HepG2 (cell line): Measurements from ENCODE around the gene SMAD6. TPM values are rescaled to one million over a fixed set of nuclear protein-coding genes. Genes with fewer than 3 reads are reported as not detected.

Source experiments
- ATAC-seq: fragments of 200-7000 bp; cut with Tn5 transposase; 3 replicates; pipeline ENCODE4 v1.9.1; 2020; ENCODE audit warnings: mild to moderate bottlenecking, moderate library complexity
- BruUV-seq: library from RNA; stranded (reverse); fragments of 400-500 nt; replicated peaks from 2 replicates; lab custom pipeline; 2021; lab: Mats Ljungman, UMichigan
- CTCF ChIA-PET: fragments of 300-600 bp; formaldehyde crosslinking; extraction: SDS; loops from one replicate; lab custom pipeline; 2021; ENCODE audit warnings: low total read pairs, inconsistent platforms, low intra/inter-chr PET ratio; lab: Yijun Ruan, JAX
- POLR2A ChIA-PET: fragments of 350-600 bp; sonication (Branson Sonifier 250); formaldehyde crosslinking; loops from one replicate; lab custom pipeline; 2020; ENCODE audit warnings: antibody characterized with exemption, inconsistent platforms; lab: Yijun Ruan, JAX
- DNase-seq: peaks from one replicate; pipeline ENCODE4 v3.0.0-alpha.2; 2015; ENCODE audit warnings: low spot score
- FAIRE-seq: peaks from 3 replicates; lab custom pipeline; 2011; peaks lifted over from hg19 to GRCh38; lab: Jason Lieb, UNC
- H2AFZ ChIP-seq: one replicate; pipeline ENCODE4 v1.6.1; 2011; ENCODE audit warnings: low read length, inconsistent platforms
- H3K27ac ChIP-seq: fragments of 300-600 bp; 3 replicates; pipeline ENCODE4 v1.8.0; 2011; ENCODE audit warnings: mixed run types, mild to moderate bottlenecking, mixed read lengths, low read length, inconsistent platforms; ENCODE audit not compliant: insufficient read depth; ENCODE audit errors: extremely low read length
- H3K27me3 ChIP-seq, 2 experiments: fragments of 200-600 bp in 1 of 2; 2 replicates in 1 of 2; 3 replicates in 1 of 2; pipeline versions ENCODE4 v1.6.0 to v1.8.0; 2011; ENCODE audit warnings: low read length in 2 of 2, mild to moderate bottlenecking in 2 of 2, moderate library complexity in 2 of 2, inconsistent platforms in 1 of 2; ENCODE audit not compliant: insufficient read depth in 2 of 2, control insufficient read depth in 1 of 2
- H3K36me3 ChIP-seq, 2 experiments: fragments of 200-600 bp in 1 of 2; replicated peaks in 1 of 2; 2 replicates in 1 of 2; 3 replicates in 1 of 2; pipeline versions ENCODE4 v1.5.1 to v1.8.0; 2011; ENCODE audit warnings: low read length in 2 of 2, inconsistent platforms in 1 of 2; ENCODE audit not compliant: insufficient read depth in 2 of 2, control insufficient read depth in 1 of 2
- H3K4me1 ChIP-seq: 2 replicates; pipeline ENCODE4 v1.5.1; 2012; ENCODE audit warnings: low read length, inconsistent platforms; ENCODE audit not compliant: insufficient read depth
- H3K4me2 ChIP-seq: 2 replicates; pipeline ENCODE4 v1.6.0; 2011; ENCODE audit warnings: low read depth, low read length, inconsistent platforms
- H3K4me3 ChIP-seq, 3 experiments: fragments of 200-600 bp in 1 of 3; sonication (generic), shearing (Covaris generic) in 1 of 3; replicated peaks in 1 of 3; 2 replicates each; pipeline ENCODE4 v1.5.1; 2011 to 2016; ENCODE audit warnings: low read length in 3 of 3, inconsistent platforms in 2 of 3, low read depth in 2 of 3, mild to moderate bottlenecking in 2 of 3, control low read depth in 1 of 3, mixed read lengths in 1 of 3; ENCODE audit not compliant: insufficient read depth in 1 of 3
- H3K79me2 ChIP-seq: one replicate; pipeline ENCODE4 v1.6.1; 2011; ENCODE audit warnings: low read length, inconsistent platforms; ENCODE audit not compliant: insufficient read depth
- H3K9ac ChIP-seq: 2 replicates; pipeline ENCODE4 v1.6.0; 2011; ENCODE audit warnings: mild to moderate bottlenecking, low read depth, low read length, inconsistent platforms; ENCODE audit not compliant: insufficient read depth
- H3K9me3 ChIP-seq: 2 replicates; pipeline ENCODE4 v1.5.1; 2012; ENCODE audit warnings: mild to moderate bottlenecking, low read length
- H4K20me1 ChIP-seq: 2 replicates; pipeline ENCODE4 v1.6.0; 2011; ENCODE audit warnings: inconsistent platforms, mild to moderate bottlenecking, low read length, moderate library complexity; ENCODE audit not compliant: insufficient read depth
- HDAC2 ChIP-seq: sonication (generic); formaldehyde crosslinking; IDR thresholded peaks from 2 replicates; pipeline ENCODE4 v1.4.0; 2020; ENCODE audit warnings: missing genetic modification reagents
- HNF1A ChIP-seq, 2 experiments: sonication (generic) in 1 of 2; formaldehyde crosslinking in 1 of 2; IDR thresholded peaks; 2 replicates each; pipeline versions ENCODE4 v1.4.0 to v1.6.1; 2016 to 2020; ENCODE audit warnings: borderline replicate concordance in 1 of 2, low read depth in 1 of 2, mild to moderate bottlenecking in 1 of 2, missing genetic modification reagents in 1 of 2
- KLF9 ChIP-seq: IDR thresholded peaks from 2 replicates; pipeline ENCODE4 v1.6.1; 2016; ENCODE audit warnings: low read depth
- SATB2 ChIP-seq: sonication (generic); formaldehyde crosslinking; IDR thresholded peaks from 2 replicates; pipeline ENCODE4 v1.5.0; 2020; ENCODE audit warnings: missing genetic modification reagents
- WGBS: methylation state at CpG from one replicate; pipeline ENCODE4 v1.1.6; 2017; ENCODE audit warnings: low lambda C conversion rate; 5-methylcytosine and 5-hydroxymethylcytosine counted together
- in situ Hi-C: cut with HindIII; loops from 2 replicates; pipeline ENCODE4 v1.10.0; 2017; ENCODE audit warnings: low pct_unique_long_range_greater_than_20kb; ENCODE audit not compliant: extremely low pct_ligation_motif_present
- intact Hi-C: fragments of 100-400 bp; cut with micrococcal nuclease; formaldehyde crosslinking; loops from one replicate; pipeline ENCODE4 v1.10.0; 2022; ENCODE audit not compliant: unreplicated experiment
- polyA plus RNA-seq, 8 experiments: library from polyadenylated mRNA; depleted of rRNA in 3 of 8; stranded (reverse) in 7 of 8; unstranded in 1 of 8; fragments of >200 nt; fragmentation: Illumina TruSeq in 4 of 8; extraction: Trizol in 4 of 8; gene quantifications; 2 replicates each; pipeline versions ENCODE4 v1.2.1 to v1.2.3, GENCODE V29; 2011 to 2016; ENCODE audit warnings: low read depth in 4 of 8, missing spikeins in 1 of 8, mixed read lengths in 1 of 8; ENCODE audit not compliant: insufficient read depth in 1 of 8
- total RNA-seq, 5 experiments: library from RNA; depleted of rRNA; stranded (reverse); fragments of >200 nt; fragmentation: Illumina TruSeq; extraction: Trizol; gene quantifications; 2 replicates each; pipeline ENCODE4 v1.2.3, GENCODE V29; 2016; ENCODE audit warnings: low read depth in 1 of 5

Gene SMAD6
- total and polyA plus RNA-seq, 2 of the 13 experiments (the other 11 are each of a cell fraction or from before 2014, with no cell fraction given) = 3.3 to 4.4 TPM

- ChIA-PET CTCF (no interaction called here), POLR2A (no interaction called here)
- no peak for FAIRE-seq
- Histone ChIP-seq H3K79me2 (no peaks in the 10 kb centered on the region), H3K4me1 (peaks cover 25% of the 10 kb centered on the region), H3K4me2 (no peak overlapping the region), H2AFZ (no peak overlapping the region), H4K20me1 (no peaks in the 10 kb centered on the region), H3K4me3 (no peak overlapping the region), H3K9ac (no peak overlapping the region), H3K27ac (no peak overlapping the region), H3K36me3 (no peaks in the 10 kb centered on the region), H3K27me3 (peaks cover 0 to 10% of the 10 kb centered on the region in 2 experiments; a peak in 3 of 5 replicates), H3K9me3 (no peaks in the 10 kb centered on the region)
- TF ChIP-seq HNF1A (IDR thresholded peaks at IDR 0.05; ENCODE audit: low read depth) = no peak
- TF ChIP-seq HNF1A (CRISPR knock-in tag; IDR thresholded peaks at IDR 0.05; ENCODE audit: borderline replicate concordance) = no peak
- no peak for TF ChIP-seq HDAC2 (CRISPR knock-in tag)
- TF ChIP-seq KLF9 (CRISPR knock-in tag) = no peak
- TF ChIP-seq SATB2 (CRISPR knock-in tag) = no peak
- BruUV-seq = no TSS peak
- in situ Hi-C loops = no loop called here
- intact Hi-C loops = no loop called here
- WGBS = 63% methylated on average over 4 of the region's 4 CpGs
- no peak for DNase-seq
- ATAC-seq = no peak
Measured at GRCh38 chr15:66799242-66799641, 97.2 kb downstream of the SMAD6 start.
